Measurements from ENCODE around the gene COPB1. TPM values are rescaled to one million over a fixed set of nuclear protein-coding genes. Genes with fewer than 3 reads are reported as not detected.

Gene COPB1
- total and polyA plus RNA-seq, 7 donors = 24.7 to 52.1 (median 35.1) TPM

DNA sequence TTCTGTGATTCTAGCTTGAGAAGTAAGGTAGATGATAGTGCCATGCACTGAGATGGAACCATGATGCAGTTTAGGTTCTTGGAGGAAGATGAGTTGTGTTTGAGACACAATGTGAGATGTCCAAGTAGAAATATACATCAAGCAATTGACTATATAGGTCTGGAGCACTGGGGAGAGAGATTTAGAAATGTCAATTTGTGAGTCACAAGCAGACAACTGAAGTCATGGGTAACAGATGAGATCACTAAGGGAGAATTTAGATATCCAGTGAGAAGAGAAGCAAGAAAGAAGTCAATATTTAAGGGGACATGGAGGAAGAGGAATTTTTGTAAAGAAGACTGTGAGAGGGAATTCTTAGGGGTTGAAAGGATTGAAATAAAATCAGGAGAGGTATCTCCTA is 75.5 kb downstream of the COPB1 start:
- TF ChIP-seq CTCF (IDR thresholded peaks at IDR 0.05) = no peak
- DNase-seq (no peak), ATAC-seq (no peak)
- Histone ChIP-seq H3K4me3 (no peak overlapping the region), H3K4me1 (peaks cover 30% of the 10 kb centered on the region), H3K27ac (no peak overlapping the region), H3K27me3 (ENCODE audit: insufficient read depth in 3 of 3, low read length in 2 of 3) (no peaks in the 10 kb centered on the region), H3K36me3 (ENCODE audit: insufficient read depth in 1 of 2, low read depth in 1 of 2) (no peaks in the 10 kb centered on the region), H3K9me3 (no peaks in the 10 kb centered on the region)
- intact Hi-C loops (cut with DNase I) = loop anchor here in 1 of 2 donors (5.0 kb wide), 1 partner anchor 42 kb away; no protein-coding TSS in a partner anchor

DNA sequence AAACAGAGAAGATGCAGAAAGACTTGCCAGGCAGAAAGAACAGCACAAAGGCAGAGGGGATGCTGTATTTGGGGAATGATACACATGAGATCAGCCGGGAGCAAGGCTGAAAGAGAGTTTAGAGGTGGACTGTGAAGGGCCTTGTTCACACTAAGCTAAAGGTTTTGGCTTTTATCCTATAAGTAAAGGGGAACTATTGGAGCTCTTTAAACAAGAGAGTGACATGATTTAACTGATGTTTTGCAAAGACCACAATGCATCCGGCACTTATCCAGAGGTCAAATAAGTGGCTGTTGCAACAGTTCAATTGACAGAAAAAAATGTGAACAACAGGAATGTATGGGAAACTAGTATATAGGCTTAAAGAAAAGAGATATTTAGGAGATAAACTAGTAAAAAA is 76.0 kb downstream of the COPB1 start:
- DNase-seq (no peak), ATAC-seq (no peak)
- H3K9me3 ChIP-seq = no peaks in the 10 kb centered on the region
- intact Hi-C loops (cut with DNase I) = loop anchor here (2.0 to 5.0 kb wide), 2 partner anchors 41 to 47 kb away; no protein-coding TSS in a partner anchor
- no peaks in the 10 kb centered on the region for H3K36me3 ChIP-seq (ENCODE audit: insufficient read depth in 1 of 2, low read depth in 1 of 2)
- H3K27ac ChIP-seq = peak overlapping the region; percentile 65
- TF ChIP-seq CTCF (IDR thresholded peaks at IDR 0.05) = no peak
- peaks cover 30% of the 10 kb centered on the region for H3K4me1 ChIP-seq
- no peak overlapping the region for H3K4me3 ChIP-seq
- H3K27me3 ChIP-seq (ENCODE audit: insufficient read depth in 3 of 3, low read length in 2 of 3) = no peaks in the 10 kb centered on the region
- WGBS, 3 donors = 75 to 88% (median 87%) methylated on average over 2 of the region's 2 CpGs

- H3K27ac ChIP-seq = peak overlapping the region; percentile 65
- DNase-seq (no peak), ATAC-seq (peak; percentile 7 to 39 (median 20))
- intact Hi-C loops (cut with DNase I) = loop anchor here (2.0 to 5.0 kb wide), 2 partner anchors 40 to 46 kb away; no protein-coding TSS in a partner anchor
- H3K4me3 ChIP-seq = no peak overlapping the region
- 9 to 25% (median 11%) methylated on average over 2 of the region's 2 CpGs for WGBS, 3 donors
- H3K27me3 ChIP-seq (ENCODE audit: insufficient read depth in 3 of 3, low read length in 2 of 3) = no peaks in the 10 kb centered on the region
- no peaks in the 10 kb centered on the region for H3K9me3 ChIP-seq
- TF ChIP-seq CTCF (IDR thresholded peaks at IDR 0.05) = no peak
- H3K4me1 ChIP-seq = peaks cover 30% of the 10 kb centered on the region
- no peaks in the 10 kb centered on the region for H3K36me3 ChIP-seq (ENCODE audit: insufficient read depth in 1 of 2, low read depth in 1 of 2)
These were observed 76.8 kb downstream of the COPB1 start for GRCh38 chr11:14422814-14423182.

- peak; percentile 92 to 96 for DNase-seq
- intact Hi-C loops (cut with DNase I) = loop anchor here (2.0 to 5.0 kb wide), 2 partner anchors 40 to 45 kb away; no protein-coding TSS in a partner anchor
- Histone ChIP-seq H3K4me1 (peaks cover 30% of the 10 kb centered on the region), H3K27ac (peak overlapping the region; percentile 65), H3K36me3 (ENCODE audit: insufficient read depth in 1 of 2, low read depth in 1 of 2) (no peaks in the 10 kb centered on the region), H3K27me3 (ENCODE audit: insufficient read depth in 3 of 3, low read length in 2 of 3) (no peaks in the 10 kb centered on the region), H3K9me3 (no peaks in the 10 kb centered on the region), H3K4me3 (peak overlapping the region; percentile 15)
- WGBS, 3 donors = 12 to 17% (median 14%) methylated on average over 15 of the region's 15 CpGs
- peak; percentile 98 to 100 (median 99) for ATAC-seq
- TF ChIP-seq CTCF (IDR thresholded peaks at IDR 0.05) = no peak
These were observed 77.4 kb downstream of the COPB1 start for GRCh38 chr11:14422052-14422813.

Data from psoas muscle (tissue), 8 donors.